ENCODE measurements around the gene SORBS2.

SORBS2 gene

DNA sequence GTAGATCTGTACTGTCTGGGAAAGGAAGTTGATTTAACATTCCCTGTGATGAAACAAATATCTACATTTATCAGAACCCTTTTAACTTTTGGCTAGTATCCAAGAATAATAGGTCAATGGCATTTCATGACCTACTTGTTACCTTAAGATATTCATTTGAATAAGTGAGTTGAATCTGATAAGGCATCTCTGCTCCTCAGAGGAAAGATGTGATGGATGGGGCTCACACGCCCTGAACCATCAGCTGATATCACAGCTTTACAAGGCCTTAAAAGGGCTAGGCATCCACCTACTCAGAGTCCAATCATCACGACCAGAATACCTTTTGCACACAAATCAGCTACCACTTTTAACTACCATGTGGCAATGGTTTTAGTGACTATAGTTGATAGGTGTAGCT is 186.5 kb downstream of the SORBS2 start:
- no peak for DNase-seq

DNA sequence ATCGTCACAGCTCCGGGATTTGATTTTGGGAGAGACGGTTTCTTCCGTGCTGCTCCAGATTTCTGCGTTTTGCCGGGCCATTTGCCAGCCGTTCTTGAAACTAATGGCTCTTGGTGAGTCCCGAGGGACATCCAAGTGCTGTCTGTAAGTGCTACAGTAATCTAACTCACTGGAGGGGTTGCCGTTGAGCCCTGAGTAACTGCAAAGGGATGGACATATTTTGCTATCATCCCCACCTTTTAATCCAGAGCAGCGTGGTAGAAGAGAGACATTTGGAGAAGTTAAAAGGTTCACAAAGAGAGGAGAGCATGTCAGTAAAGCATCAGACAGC is 187.8 kb downstream of the SORBS2 start:
- DNase-seq: no peak

DNA sequence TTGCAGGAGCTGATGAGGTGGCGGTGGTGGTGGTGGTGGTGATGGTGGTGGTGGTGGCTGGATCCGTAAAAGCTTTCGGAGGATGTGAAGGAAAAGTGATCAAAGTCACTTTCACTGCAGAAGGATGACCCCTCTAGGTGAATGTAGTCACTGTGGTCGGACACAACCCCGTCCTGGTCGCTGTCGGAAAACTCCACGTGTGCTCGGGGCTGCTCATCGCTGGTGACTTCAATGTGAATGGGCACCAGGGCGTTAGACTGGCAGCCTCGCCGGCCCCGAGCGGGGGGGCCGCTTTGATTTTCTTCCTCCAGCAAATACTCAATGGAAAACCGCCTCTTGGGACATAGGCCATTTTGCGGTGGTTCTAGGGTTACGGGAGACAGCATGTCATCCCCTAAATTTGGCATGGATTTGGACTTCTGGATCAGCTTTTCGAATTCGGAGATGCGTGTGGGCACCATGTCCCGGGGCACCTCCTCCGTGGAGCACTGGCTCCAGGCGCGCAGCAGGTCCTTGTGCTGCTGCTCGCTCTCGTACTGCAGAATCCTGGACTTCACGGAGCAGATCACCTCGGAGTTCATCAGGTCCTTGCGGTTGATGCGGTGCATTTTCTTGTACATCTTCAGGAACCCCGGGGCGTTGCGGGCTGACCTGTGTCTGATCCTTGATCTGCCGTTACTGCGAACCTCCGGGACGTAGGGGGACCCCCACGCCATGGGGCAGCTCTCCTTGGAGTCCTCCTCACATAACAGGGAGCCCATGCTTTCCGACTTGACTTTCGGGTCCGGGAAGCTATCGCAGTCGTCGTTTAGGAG is 188.3 kb downstream of the SORBS2 start:
- DNase-seq: no peak

DNA sequence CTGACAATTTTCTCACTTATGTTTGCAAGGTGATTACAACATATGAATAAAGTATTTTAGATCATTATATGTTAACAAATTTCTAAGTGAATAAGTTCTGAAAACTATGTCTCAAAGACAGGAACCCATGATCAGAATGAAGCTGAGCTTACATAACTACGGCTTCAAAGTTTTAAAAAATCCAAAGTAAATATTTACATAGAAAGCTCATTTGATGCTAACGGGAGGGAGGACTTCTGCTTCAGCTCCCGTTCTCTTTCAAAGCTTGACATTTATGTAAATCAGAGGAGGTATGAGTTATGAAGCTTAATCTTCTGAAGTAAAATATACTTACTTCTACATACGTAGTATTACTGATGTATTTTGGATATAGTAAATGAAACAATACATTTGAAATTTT is 203.8 kb downstream of the SORBS2 start:
- DNase-seq: no peak

DNA sequence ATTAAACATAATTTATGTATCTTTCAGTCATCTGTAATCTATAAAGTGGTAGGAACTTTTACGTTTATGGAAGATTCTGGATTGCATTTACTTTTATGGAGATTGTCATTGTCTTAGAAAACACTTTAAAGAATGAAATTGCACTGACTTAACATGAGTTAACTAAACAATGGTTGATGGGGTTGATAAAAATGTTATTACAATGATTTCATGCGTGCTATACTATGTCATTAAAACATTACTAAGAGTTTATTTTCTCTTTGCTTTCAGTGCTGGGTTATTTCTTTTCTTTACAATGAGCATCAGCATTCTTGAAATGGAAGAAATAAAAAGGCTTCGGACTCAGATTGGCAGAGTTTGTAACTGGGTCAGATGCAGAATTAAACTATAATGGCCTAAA is 209.6 kb downstream of the SORBS2 start:
- DNase-seq: no peak

DNA sequence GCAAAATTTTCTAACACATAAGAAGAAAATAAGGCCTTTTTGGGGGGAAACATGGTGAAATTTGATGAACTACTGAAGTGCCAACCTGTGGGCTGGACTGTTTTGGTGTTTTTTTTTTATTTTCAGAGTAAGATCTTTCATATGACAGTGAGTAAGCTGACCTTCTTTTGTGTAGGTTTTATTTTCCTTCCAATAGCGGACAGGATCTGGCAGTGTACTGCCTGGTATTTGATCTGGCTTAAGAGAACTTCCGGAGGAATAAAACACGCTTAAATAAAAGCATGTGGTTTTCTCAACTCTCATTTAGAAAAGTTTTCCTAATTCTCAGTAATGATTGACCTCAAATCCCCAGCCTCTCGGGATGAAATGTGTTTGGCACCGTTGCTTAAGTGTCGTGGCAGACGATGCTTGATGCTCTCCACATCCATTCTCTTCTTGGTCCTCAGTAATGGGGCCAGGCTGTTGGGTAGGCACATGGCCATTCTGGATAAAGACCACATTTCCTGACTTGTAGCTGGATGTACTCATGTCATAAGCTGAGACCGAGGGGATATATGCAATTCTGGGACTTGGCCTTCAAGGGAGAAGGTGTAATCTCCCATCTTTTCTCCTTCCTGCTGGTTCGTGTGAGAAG is 211.1 kb downstream of the SORBS2 start:
- DNase-seq: no peak

DNA sequence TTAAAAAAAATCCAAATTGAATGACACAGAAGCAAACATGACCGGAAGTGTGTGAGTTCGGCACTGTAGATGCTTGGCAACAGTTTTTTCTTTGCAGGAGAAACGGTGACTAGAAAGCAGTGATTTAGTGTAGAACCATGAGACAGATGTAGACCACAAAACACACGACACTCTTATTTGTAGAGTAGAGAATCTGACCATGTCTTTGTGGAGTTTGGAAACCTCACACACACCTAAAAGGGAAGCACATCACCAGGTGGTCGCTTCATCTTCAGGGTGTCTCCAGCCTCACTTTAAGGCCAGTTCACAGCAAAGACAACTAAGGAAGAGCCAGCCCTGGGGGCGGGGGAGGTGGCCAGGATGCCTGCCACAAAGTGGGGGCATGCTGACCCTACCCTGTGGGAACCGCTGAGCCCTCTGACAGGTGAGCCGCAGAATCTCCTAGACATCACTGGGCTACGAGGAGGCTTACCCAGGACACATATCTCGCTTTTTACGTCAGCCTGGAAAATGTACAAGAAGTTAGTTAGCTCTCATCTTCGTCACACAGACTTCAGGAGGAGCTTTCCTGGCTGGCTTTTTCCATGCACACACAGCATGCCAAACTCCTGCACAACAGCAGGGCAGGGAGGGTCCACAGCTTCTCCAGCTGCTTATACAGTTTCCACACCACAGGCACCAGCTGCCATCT is 212.3 kb downstream of the SORBS2 start:
- no peak for DNase-seq

DNA sequence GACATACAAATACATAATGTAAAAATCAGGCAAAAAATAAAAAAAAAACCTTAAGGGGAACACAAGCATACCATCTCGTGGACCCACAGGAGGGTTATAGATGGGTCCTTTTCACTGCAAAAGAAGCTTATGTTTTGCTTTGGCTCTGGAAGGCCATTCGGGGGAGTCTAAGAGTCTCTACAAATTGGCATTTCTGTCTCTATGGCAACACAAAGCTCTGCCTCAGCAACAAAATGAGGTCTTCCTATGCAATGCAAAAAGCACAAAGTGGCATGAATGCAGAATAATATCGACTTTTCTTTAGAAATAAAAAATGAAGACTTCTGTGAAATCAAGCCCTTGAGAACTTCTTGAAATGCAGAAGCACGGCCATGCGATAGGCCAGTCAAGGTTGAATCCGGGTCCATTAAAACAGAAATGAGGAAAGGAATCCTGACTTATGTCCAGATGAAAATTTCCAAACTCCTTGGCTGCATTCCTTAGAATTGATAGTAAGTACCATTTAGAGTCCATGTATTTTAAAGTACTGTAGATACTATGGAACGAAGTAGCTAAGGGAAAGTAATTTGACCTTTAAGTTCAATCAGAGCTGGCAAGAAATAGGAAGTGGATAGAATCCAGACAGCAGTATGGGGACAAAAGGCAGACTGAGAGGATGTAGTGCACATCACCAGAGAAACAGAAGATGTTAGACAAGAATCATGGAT is 213.0 kb downstream of the SORBS2 start:
- no peak for DNase-seq

DNA sequence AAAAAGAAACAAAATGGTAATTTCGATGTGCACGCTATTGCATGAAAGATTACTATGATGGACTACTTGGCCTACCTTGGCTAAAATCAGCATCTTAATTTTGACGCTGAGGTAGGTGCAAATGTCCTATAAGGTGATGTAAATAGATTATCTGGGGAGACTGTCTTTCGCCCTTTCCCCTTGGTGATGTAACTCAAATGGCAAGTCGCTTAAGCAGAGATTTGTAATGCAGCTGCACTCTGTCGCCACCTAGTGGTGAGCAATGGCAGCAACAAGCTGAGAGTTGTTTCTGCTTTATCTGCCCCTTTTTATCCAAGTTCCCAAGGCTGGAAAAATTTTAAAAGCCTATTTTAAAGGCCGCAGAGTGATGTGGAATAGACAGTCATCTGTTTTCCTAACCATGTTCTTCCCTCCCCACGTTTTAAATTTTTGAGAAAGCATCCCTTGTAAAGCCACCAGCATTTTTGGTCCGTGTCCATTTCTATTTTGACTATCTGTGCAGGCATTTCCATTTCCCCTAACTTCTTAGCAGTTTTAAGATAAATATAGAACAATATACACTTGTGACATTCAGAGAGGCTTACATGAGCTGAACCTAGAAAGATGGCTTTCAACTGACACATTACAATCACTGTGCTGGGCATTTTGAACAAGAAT is 214.3 kb downstream of the SORBS2 start:
- DNase-seq: no peak

DNA sequence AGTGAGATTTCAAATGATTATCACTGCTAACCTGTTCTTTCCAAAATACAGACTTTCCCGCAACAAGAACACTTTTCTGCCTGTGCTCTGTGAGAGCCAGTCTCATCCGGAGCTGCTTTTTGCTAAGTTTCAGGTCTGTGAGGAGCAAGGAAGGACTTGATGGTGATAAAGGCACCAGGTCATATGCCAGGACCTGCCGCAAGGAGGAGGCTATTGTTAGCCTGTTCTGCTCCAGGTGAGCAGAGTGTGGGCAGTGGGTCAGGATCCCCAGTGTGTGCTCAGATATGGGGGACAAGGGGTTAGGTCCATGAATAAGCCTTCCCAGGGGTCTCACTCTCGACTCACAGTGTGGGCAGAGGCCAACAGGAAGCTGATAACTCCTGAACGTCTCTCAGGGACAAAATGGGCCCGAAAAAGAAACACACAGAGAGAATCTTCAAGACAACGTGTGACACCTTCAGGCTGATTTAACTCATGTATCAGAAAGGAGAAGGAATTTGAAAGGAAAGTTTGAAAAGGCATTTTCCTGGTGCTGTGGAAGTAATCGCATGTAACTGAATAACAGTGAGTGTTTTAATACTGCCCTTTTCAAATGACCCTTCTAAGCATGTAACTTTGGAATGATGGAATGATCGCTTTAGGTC is 219.0 kb downstream of the SORBS2 start:
- no peak for DNase-seq

DNA sequence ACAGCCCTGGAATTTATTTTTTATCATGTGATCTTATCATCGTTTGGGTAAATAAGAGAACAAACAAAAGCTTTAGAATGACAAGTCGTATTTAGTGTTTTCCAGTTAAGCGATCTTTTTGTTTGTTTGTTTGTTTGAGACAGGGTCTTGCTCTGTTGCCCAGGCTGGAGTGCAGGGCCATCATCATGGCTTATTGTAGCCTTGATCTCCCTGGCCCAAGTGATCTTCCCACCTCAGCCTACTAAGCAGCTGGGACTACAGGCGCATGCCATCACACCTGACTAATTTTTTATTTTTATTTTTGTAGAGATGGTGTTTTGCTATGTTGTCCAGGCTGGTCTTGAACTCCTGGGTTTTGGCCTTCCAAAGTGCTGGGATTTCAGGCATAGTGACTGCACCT is 219.6 kb downstream of the SORBS2 start:
- DNase-seq: no peak

DNA sequence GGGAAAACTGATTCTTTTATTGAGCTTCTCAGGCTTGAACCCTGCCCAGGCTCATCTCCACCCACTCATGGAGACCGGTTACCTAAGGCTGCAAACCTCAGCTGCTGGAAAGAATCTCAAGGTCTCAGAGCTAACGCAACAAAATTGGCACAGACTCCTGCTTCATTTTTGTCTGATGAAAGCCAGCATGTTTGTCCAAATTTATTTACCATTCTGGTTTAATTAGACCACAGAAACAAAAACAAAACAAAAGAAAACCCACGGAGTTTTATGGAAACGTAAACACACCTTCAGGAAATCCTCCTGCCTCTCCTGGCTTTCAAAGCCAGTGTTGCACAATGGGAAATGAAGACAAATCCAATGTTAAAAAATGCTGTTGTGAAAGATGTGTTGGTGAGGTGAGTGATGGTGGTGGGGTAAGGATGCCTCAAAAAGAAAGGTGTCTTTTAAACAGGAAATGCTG is 220.3 kb downstream of the SORBS2 start:
- no peak for DNase-seq

DNA sequence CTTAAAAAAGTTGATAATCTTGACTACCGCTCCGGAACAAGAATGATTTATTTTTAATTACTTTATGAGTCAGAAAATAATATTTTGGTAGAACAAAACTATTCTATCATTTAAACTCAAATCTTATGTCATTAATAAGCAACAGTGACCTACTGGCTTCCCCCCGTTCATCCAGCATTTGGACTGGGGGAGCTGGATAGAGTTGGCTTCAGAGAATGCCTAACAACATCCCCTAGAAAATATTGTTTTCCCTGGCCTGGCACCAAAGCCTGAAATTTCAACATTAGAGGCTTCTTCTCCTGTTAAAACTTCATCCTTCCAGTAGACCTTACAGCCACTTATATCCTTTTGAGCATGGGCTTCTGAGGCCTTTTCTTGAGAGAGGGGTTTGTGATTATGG is 221.0 kb downstream of the SORBS2 start:
- DNase-seq: no peak

DNA sequence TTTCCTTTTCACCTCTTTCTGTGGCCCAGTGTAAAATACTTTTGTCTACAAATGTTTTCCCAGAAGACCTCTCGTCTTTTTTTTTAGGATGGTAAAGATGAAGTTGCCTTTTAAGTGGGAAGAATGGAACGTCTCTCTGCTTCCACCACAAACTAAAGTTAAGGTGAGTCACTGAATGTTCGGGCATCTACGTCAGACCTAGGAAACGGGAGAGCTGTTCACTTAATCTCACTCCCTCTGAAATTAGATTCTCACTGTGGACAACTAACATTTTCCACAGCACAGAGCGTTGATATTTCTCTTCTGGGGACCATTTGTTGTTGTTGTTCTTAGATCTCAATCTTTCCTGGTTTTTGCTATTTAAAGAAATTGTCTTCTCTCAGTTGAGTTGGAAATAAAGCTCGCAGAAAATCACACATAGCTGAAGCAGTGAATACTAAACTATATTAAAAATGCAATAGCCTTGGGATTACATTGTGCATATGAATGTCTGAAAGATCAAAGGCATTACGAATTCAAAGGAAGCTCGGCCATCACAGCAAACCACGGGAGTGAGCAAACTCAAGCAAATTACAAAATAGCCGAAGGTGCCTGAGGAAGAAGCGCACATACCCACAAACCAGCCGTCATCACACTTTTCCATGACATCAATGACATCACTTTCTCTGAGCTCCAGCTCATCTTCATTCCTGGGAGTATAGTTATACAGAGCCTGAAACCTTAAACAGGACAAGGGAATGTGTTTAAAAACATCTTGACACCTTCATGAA is 222.7 kb downstream of the SORBS2 start:
- no peak for DNase-seq

DNA sequence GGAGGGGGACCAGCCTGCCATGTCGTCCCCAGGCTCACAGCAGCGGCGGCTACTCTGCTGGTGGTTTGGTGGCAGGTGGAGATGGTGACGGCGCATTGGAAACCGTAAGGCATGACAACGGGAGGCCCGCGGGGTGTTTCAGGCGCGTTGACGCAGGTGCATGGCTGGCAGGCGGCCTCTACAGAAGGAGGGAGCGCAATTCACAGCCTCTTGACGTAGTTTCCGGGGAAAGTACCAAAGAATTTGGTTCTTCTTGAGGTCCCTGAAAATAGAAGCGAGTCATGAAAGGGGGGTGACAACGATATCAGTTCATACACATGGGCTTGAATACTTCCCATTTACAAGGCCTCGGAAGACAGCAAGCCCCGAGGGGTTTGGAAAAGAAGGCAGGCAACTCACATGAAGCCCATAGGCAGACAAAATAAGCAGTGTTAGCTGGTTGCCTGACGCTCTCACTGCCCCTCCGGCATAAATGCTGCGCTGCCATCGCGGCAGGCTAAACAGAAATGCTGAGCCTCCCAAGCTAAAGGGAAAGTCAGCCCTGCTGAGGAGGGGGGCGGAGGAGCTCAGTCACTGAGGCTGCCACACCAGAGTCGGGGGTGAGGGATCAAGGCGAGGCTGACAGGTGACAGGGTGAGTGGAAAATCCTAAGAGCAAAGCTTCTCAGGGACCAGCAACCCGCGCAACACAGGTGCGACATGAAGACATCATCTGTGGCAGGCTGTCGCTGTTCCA is 224.4 kb downstream of the SORBS2 start:
- no peak for DNase-seq

DNA sequence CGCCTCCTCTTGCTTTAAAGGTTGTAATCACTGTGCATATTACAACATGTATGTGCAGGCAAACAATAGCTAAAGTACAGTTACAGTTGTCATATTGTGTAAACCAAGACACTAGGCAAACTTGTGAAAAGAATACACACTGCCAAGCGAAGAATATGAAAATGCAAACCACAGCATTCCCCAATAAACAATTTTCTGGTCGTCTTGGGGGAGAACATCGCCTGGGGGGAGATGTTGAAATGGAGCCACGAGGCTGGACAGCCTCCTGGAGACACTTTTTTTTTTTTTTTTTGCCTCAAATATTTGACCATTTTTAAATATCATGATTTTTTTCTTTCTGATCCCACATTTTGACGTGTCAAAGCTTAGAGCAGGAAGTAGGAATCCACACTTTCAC is 225.0 kb downstream of the SORBS2 start:
- DNase-seq: no peak

DNA sequence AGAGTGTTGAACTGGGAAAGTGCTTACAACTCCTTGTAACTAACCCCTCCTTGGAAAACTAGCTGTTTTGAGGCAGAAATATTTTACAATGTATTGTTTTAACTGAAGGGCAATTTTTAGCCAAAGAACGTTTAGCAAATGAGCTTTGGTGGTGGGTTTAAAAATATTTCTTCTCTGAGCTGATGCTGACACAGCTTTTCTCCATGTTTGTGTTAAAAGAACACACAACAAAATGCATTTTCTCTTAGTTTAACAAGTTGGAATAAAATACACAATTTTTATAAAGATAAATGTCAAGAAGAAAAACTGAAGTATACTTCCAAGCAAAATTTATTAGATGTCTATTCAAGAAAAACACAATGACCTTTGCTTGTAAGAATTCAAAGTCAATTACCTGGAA is 226.8 kb downstream of the SORBS2 start:
- DNase-seq: no peak

DNA sequence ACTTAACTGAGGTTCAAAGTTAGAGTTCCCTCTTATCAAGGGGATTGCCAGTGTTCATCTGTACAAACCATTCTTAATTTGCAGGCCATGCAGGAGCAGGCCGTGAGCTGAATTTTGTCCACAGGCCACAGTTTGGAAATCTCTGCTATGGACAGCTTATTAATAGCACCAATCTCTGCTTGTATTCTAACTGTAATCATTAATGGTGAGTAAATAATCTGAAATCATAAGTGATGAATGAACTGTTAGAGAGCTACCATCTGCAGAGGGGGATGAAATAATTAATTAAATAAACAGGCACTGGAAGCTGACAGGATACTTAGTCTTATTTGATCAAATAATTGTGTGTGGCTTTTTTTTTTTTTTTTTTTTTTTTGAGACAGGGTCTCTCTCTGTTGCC is 228.2 kb downstream of the SORBS2 start:
- no peak for DNase-seq

DNA sequence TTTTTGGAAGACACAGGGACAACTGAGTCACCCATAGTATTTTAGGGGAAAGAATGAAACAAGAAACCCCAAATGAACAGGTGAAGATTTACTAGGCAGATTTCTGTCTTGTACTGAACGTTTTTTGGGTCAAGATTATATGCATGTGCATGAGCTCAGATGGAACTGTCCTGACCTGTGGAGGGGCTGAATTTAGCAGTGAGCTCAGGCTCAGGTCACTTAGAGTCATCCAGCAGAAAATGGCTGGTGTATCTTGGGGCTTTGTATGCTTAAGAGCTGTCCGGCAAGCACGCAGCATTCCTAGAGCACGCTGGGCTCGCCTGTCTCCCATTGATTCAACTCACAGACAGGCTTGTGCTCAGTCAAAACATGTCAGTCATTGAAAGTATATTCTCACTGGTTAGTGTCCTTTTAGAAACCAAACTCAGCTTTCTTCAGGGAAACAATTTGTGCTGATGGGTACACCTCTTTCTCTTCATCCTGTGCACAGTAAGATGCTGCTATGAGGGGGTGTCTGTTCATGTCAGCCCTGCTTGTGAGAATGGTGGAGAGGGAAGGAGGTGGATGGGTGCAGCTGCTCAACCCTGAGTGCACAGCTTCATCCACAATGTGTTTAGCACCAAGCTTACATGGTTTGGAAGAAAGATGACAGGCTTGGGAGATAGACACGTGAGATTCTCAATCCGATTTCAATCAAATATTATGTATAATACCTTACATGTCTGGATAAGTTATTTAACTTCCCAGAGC is 229.2 kb downstream of the SORBS2 start:
- DNase-seq: no peak

DNA sequence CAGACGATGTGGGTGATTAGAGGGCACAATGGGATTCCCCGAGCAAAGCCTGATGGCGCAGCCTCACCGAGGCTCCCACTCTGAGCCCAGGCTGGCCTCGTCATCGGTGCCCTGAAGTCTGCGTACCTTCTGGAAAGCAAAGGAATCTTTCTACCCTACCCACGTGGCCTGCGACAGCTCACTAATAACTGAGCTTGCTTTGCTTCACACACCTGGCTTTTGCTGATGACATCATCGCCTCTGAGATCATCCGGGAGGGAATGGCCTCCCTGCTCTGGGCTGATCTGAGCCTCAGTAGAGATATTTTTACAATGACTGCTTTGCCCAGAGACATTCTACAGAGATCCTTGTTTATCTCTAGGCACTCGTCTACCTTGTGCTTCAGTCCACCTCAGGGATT is 231.3 kb downstream of the SORBS2 start:
- no peak for DNase-seq
